GM19452 (cell line): ENCODE data around the gene PLXND1.
A peak's percentile ranks its signal among the peaks of the same experiment; 100 is the strongest.

Source experiments
- ATAC-seq: cut with Tn5 transposase; IDR thresholded peaks from one replicate; pipeline ENCODE4 v1.9.1; 2021; ENCODE audit not compliant: unreplicated experiment

The PLXND1 gene

GRCh38 chr3:129627350-129628168, 21.1 kb upstream of the PLXND1 start:
- no peak for ATAC-seq

- peak; percentile 96 for ATAC-seq
These were observed 20.4 kb upstream of the PLXND1 start for GRCh38 chr3:129626744-129627349.

- ATAC-seq: no peak
These were observed 18.8 kb upstream of the PLXND1 start for GRCh38 chr3:129625072-129625874.

GRCh38 chr3:129624347-129625071, 18.0 kb upstream of the PLXND1 start:
- no peak for ATAC-seq

- ATAC-seq: no peak
These were observed 17.1 kb upstream of the PLXND1 start for GRCh38 chr3:129623447-129624118.

- ATAC-seq: no peak
These were observed 16.5 kb upstream of the PLXND1 start for GRCh38 chr3:129622933-129623332.

- ATAC-seq: no peak
These were observed 15.9 kb upstream of the PLXND1 start for GRCh38 chr3:129622226-129622874.

- ATAC-seq: no peak
These were observed 15.2 kb upstream of the PLXND1 start for GRCh38 chr3:129621626-129622225.

GRCh38 chr3:129620828-129621559, 14.5 kb upstream of the PLXND1 start:
- no peak for ATAC-seq

- ATAC-seq: no peak
These were observed 13.3 kb upstream of the PLXND1 start for GRCh38 chr3:129619726-129620162.

GRCh38 chr3:129618901-129619671, 12.6 kb upstream of the PLXND1 start:
- no peak for ATAC-seq

- ATAC-seq: no peak
These were observed 11.8 kb upstream of the PLXND1 start for GRCh38 chr3:129618186-129618820.

- no peak for ATAC-seq
These were observed 11.1 kb upstream of the PLXND1 start for GRCh38 chr3:129617381-129618185.

- no peak for ATAC-seq
These were observed 10.2 kb upstream of the PLXND1 start for GRCh38 chr3:129616713-129617112.

GRCh38 chr3:129616291-129616690, 9.8 kb upstream of the PLXND1 start:
- ATAC-seq: no peak

- ATAC-seq: no peak
These were observed 9.3 kb upstream of the PLXND1 start for GRCh38 chr3:129615751-129616281.
